Neural crest cell (in vitro differentiated cells): ENCODE measurements around the gene SMAP1. TPM values are rescaled to one million over a fixed set of nuclear protein-coding genes. Genes with fewer than 3 reads are reported as not detected.

Experiments
- DNase-seq: peaks from one replicate; pipeline ENCODE4 v3.0.0; 2021; ENCODE audit warnings: low read depth, mixed read lengths, low spot score
- H3K27ac Mint-ChIP-seq: one replicate; pipeline ENCODE4 v1.8.0; 2021; ENCODE audit warnings: mild to moderate bottlenecking, mixed read lengths; ENCODE audit not compliant: unreplicated experiment
- H3K27me3 Mint-ChIP-seq: 2 replicates; pipeline ENCODE4 v1.8.0; 2021; ENCODE audit warnings: low read depth, mild to moderate bottlenecking, mixed read lengths
- H3K36me3 Mint-ChIP-seq: 2 replicates; pipeline ENCODE4 v1.8.0; 2021; ENCODE audit warnings: low read depth, mild to moderate bottlenecking, mixed read lengths
- H3K4me1 Mint-ChIP-seq: 2 replicates; pipeline ENCODE4 v1.8.0; 2021; ENCODE audit warnings: mixed read lengths
- H3K4me3 Mint-ChIP-seq: one replicate; pipeline ENCODE4 v1.8.0; 2021; ENCODE audit warnings: mild to moderate bottlenecking, mixed read lengths
- H3K9me3 Mint-ChIP-seq: 2 replicates; pipeline ENCODE4 v1.8.0; 2021; ENCODE audit warnings: mixed read lengths
- CTCF ChIP-seq: fragments of 200-600 bp; sonication (generic); conservative IDR thresholded peaks from 2 replicates; pipeline ENCODE4 v1.5.0; 2021; ENCODE audit warnings: antibody characterized with exemption, mild to moderate bottlenecking
- long read RNA-seq: library from polyadenylated mRNA; unstranded; transcript quantifications from one replicate; pipeline ENCODE4 v2.0.0, GENCODE V29; 2020
- total RNA-seq: library from RNA; stranded (reverse); gene quantifications from 2 replicates; pipeline ENCODE4 v1.2.1, GENCODE V29; 2021

The SMAP1 gene
- 29.7 and 30.5 TPM in 2 replicates for total RNA-seq
- long read RNA-seq, transcript SMAP1-203 (11 exons, 3,333 nt) = major isoform, 11 of 26 reads
- long read RNA-seq, partial matches to known transcripts = 8 of 26 reads
- long read RNA-seq, other reads (novel, unspliced or antisense) = 7 of 26 reads

- H3K27me3 Mint-ChIP-seq = no peaks in the 10 kb centered on the region
- peak within 1 kb of the TSS; percentile 91 for H3K4me3 Mint-ChIP-seq
- H3K36me3 Mint-ChIP-seq = no peaks in the 10 kb centered on the region
- H3K9me3 Mint-ChIP-seq = no peaks in the 10 kb centered on the region
- peak; percentile 45 for TF ChIP-seq CTCF
- peaks cover 38% of the 10 kb centered on the region for H3K4me1 Mint-ChIP-seq
- DNase-seq = peak; percentile 92
- H3K27ac Mint-ChIP-seq = peak within 1 kb of the TSS; percentile 3
Measured at GRCh38 chr6:70667711-70668498, at the start of gene SMAP1. Gene SMAP1 (plus strand): TSS chr6:70667883. CDS start chr6:70668024, 141 bp downstream.

- no peaks in the 10 kb centered on the region for H3K27me3 Mint-ChIP-seq
- H3K36me3 Mint-ChIP-seq = no peaks in the 10 kb centered on the region
- H3K4me1 Mint-ChIP-seq = no peaks in the 10 kb centered on the region
- H3K27ac Mint-ChIP-seq = no peak overlapping the region
- peaks cover 3% of the 10 kb centered on the region for H3K9me3 Mint-ChIP-seq
- no peak overlapping the region for H3K4me3 Mint-ChIP-seq
- no peak for DNase-seq
- no peak for TF ChIP-seq CTCF
Measured at GRCh38 chr6:70620746-70621145, 46.9 kb upstream of the SMAP1 start.

- H3K27ac Mint-ChIP-seq = no peak overlapping the region
- H3K4me3 Mint-ChIP-seq = no peak overlapping the region
- no peaks in the 10 kb centered on the region for H3K4me1 Mint-ChIP-seq
- H3K36me3 Mint-ChIP-seq = no peaks in the 10 kb centered on the region
- DNase-seq = no peak
- peaks cover 3% of the 10 kb centered on the region for H3K9me3 Mint-ChIP-seq
- no peaks in the 10 kb centered on the region for H3K27me3 Mint-ChIP-seq
- TF ChIP-seq CTCF = no peak
Measured at GRCh38 chr6:70622461-70622860, 45.2 kb upstream of the SMAP1 start.

- DNase-seq = no peak
- Mint-ChIP-seq H3K4me1 (no peaks in the 10 kb centered on the region), H3K4me3 (no peak overlapping the region), H3K27ac (no peak overlapping the region), H3K27me3 (no peaks in the 10 kb centered on the region), H3K36me3 (no peaks in the 10 kb centered on the region), H3K9me3 (no peaks in the 10 kb centered on the region)
- no peak for TF ChIP-seq CTCF
Measured at GRCh38 chr6:70625436-70625835, 42.2 kb upstream of the SMAP1 start.

- Mint-ChIP-seq H3K9me3 (no peaks in the 10 kb centered on the region), H3K27ac (no peak overlapping the region), H3K4me3 (no peak overlapping the region), H3K4me1 (no peaks in the 10 kb centered on the region), H3K36me3 (no peaks in the 10 kb centered on the region), H3K27me3 (no peaks in the 10 kb centered on the region)
- DNase-seq = no peak
- TF ChIP-seq CTCF = no peak
Measured at GRCh38 chr6:70627500-70628254, 40.0 kb upstream of the SMAP1 start.
